PC-3 (cell line): ENCODE data around the gene OPTN.

Experiments
- EZH2 ChIP-seq: fragments of 300-600 bp; sonication (generic); IDR thresholded peaks from one replicate; pipeline ENCODE4 v1.6.1; 2017; ENCODE audit warnings: antibody characterized with exemption, mild to moderate bottlenecking, low read length; ENCODE audit not compliant: unreplicated experiment
- EZH2phosphoT487 ChIP-seq: fragments of 300-600 bp; sonication (generic); IDR thresholded peaks from 2 replicates; pipeline ENCODE4 v1.6.1; 2018; ENCODE audit warnings: mild to moderate bottlenecking, antibody characterized with exemption, low read length, borderline replicate concordance
- TF ChIP-seq, protein P1 (sequence below): fragments of 300-600 bp; sonication (generic); conservative IDR thresholded peaks from 2 replicates; pipeline ENCODE4 v1.5.1; 2017; ENCODE audit warnings: antibody characterized with exemption, low read depth, mild to moderate bottlenecking, low read length

DNA sequence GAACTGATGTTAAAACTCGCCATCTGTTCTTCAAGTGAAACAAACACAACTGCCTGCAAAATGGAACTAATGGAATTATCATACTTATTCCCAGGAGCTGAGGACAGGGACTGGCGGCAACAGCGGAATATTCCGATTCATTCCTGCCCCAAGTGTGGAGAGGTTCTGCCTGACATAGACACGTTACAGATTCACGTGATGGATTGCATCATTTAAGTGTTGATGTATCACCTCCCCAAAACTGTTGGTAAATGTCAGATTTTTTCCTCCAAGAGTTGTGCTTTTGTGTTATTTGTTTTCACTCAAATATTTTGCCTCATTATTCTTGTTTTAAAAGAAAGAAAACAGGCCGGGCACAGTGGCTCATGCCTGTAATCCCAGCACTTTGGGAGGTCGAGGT is 36.7 kb downstream of the OPTN start:
- TF ChIP-seq, protein P1, sequence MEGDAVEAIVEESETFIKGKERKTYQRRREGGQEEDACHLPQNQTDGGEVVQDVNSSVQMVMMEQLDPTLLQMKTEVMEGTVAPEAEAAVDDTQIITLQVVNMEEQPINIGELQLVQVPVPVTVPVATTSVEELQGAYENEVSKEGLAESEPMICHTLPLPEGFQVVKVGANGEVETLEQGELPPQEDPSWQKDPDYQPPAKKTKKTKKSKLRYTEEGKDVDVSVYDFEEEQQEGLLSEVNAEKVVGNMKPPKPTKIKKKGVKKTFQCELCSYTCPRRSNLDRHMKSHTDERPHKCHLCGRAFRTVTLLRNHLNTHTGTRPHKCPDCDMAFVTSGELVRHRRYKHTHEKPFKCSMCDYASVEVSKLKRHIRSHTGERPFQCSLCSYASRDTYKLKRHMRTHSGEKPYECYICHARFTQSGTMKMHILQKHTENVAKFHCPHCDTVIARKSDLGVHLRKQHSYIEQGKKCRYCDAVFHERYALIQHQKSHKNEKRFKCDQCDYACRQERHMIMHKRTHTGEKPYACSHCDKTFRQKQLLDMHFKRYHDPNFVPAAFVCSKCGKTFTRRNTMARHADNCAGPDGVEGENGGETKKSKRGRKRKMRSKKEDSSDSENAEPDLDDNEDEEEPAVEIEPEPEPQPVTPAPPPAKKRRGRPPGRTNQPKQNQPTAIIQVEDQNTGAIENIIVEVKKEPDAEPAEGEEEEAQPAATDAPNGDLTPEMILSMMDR: no peak
- no peak for TF ChIP-seq EZH2
- no peak for TF ChIP-seq EZH2phosphoT487
